ENCODE data around the gene TBC1D22A. TPM values are rescaled to one million over a fixed set of nuclear protein-coding genes. Genes with fewer than 3 reads are reported as not detected.

Gene TBC1D22A
- total and polyA plus RNA-seq, 7 experiments from 2014 or later = 18.6 to 50.1 (median 39.3) TPM

DNA sequence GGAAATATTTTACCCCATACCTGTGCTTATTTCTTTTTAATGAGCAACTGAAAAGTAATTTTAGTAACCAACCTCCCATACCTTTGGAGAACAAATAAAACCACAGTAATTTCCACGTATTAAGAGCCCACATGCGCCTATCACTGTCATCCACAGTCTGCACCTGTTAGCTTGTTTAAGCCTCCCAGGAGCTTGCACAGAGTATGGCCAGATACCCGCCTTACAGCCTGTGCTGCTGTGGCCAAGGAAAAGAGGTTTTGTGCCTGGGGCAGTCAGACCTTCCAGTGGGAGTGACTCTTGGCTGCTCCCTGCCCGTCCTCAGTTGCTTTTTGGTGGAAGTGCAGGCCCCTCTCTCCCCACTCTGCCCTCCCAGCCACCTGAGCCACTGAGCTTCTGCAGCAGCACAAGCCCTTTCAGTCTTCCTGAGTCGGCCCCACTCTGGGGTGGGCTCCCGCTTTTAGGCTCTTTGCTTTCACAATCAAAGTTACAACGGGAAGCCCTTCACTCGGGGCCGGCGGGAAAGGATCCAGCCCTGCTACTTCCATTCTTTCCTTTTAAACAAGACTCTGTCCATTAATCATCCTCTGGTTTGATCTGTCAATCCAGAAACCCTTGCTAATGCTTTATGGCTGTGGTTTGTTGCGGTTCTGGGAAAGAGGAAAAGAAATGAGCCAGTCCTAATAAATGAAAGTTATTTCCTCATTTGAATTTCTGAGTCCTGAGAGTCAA is 308.8 kb downstream of the TBC1D22A start:
- ATAC-seq = no peak
- peaks cover 11 to 54% (median 34%) of the 10 kb centered on the region in 5 donors for H3K36me3 Mint-ChIP-seq
- no peak for DNase-seq
- H3K4me3 Mint-ChIP-seq = no peak overlapping the region
- H3K27ac ChIP-seq (ENCODE audit: low read depth, low read length) = no peak overlapping the region
- H3K27me3 ChIP-seq (ENCODE audit: control insufficient read depth in 2 of 2, insufficient read depth in 2 of 2, low read length in 2 of 2) = no peaks in the 10 kb centered on the region
- peaks cover 0 to 9% (median 0%) of the 10 kb centered on the region in 3 experiments for H3K36me3 ChIP-seq (ENCODE audit: control insufficient read depth in 2 of 3, insufficient read depth in 3 of 3, low read length in 3 of 3)
- H3K9me3 ChIP-seq (ENCODE audit: control insufficient read depth in 2 of 3, low read length in 3 of 3) = peaks cover 0 to 11% (median 0%) of the 10 kb centered on the region in 3 experiments
- no peak overlapping the region for H3K27ac Mint-ChIP-seq
- intact Hi-C loops (cut with micrococcal nuclease) = no loop called here
- no peak overlapping the region for H3K4me3 ChIP-seq (ENCODE audit: low read length)
- ChIA-PET POLR2A (no interaction called here), CTCF (no interaction called here)
- H3K4me1 Mint-ChIP-seq = peaks cover 2 to 29% (median 19%) of the 10 kb centered on the region in 7 donors
- no peaks in the 10 kb centered on the region for H3K27me3 Mint-ChIP-seq
- H3K9me3 Mint-ChIP-seq = peaks cover 0 to 35% (median 10%) of the 10 kb centered on the region in 11 donors
- peaks cover 0 to 5% of the 10 kb centered on the region in 2 donors for H3K4me1 ChIP-seq (ENCODE audit: control insufficient read depth in 2 of 2, insufficient read depth in 2 of 2, low read length in 2 of 2)

DNA sequence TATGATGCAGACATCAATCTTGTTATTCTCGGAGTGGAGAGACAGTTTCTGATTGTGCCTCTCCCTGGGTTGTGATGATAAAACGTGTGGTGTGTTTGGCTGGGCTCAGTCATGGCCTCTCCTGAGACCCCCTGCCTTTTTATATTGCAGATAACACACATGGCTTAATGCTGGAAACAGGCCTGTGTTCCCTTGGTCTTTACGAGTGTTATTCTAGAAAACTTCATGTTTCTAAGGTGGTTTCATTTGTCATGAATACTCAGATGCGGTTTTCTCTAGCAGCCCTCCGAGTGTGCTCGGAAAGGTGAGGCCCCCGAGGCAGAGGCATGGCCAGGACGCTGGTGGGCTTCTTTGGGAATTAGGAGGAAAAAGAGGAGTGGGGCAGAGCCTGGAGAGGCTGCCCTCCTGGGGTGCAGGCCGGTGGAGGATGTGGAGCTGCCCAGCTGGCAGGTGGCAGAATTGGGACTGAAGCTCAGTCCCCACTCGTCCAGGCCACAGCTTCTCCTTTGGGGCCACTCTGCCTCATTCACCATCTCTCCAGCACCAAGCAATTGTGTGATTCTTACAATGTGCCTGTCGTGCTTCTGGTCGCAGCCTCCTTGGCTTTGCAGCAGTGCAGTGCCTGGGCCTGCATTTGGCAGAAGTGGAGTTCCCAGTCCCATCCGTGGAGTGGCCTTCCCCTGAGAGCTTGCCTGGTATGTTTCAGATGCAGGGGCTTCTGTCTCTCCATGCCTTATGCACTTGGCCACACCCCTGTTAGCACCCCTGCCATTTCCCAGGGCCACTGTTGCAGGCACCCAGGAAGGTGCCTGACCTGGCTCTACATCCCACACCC is 309.6 kb downstream of the TBC1D22A start:
- Mint-ChIP-seq H3K4me3 (no peak overlapping the region), H3K27ac (no peak overlapping the region), H3K27me3 (no peaks in the 10 kb centered on the region), H3K36me3 (peaks cover 11 to 62% (median 40%) of the 10 kb centered on the region in 5 donors), H3K9me3 (peaks cover 0 to 35% (median 16%) of the 10 kb centered on the region in 11 donors), H3K4me1 (peaks cover 2 to 34% (median 18%) of the 10 kb centered on the region in 7 donors)
- ATAC-seq (no peak), DNase-seq (no peak)
- Histone ChIP-seq H3K36me3 (ENCODE audit: control insufficient read depth in 2 of 3, insufficient read depth in 3 of 3, low read length in 3 of 3) (peaks cover 0 to 9% (median 0%) of the 10 kb centered on the region in 3 experiments), H3K4me3 (ENCODE audit: low read length) (no peak overlapping the region), H3K4me1 (ENCODE audit: control insufficient read depth in 2 of 2, insufficient read depth in 2 of 2, low read length in 2 of 2) (peaks cover 0 to 5% of the 10 kb centered on the region in 2 donors), H3K27ac (ENCODE audit: low read depth, low read length) (no peak overlapping the region), H3K9me3 (ENCODE audit: control insufficient read depth in 2 of 3, low read length in 3 of 3) (peaks cover 0 to 11% (median 0%) of the 10 kb centered on the region in 3 experiments), H3K27me3 (ENCODE audit: control insufficient read depth in 2 of 2, insufficient read depth in 2 of 2, low read length in 2 of 2) (no peaks in the 10 kb centered on the region)
- ChIA-PET POLR2A (no interaction called here), CTCF (no interaction called here)
- intact Hi-C loops (cut with micrococcal nuclease) = no loop called here

DNA sequence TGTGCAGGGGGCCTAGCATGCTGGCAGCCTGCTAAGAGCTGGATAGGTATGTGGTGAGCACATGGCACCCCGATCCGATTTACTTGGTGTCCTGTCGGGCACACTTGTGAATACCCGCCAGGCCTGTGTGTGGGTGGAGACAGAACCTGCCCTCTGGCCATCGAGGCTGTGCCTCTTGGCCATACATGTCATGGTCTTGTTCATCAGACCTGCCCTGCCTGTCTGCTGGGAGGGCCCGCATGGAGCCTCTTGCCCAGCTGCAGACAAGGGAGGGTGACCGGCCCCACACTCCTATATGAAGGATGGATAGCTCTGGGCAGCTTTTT is 310.2 kb downstream of the TBC1D22A start:
- Mint-ChIP-seq H3K27ac (no peak overlapping the region), H3K36me3 (peaks cover 11 to 67% (median 44%) of the 10 kb centered on the region in 5 donors), H3K4me3 (no peak overlapping the region), H3K9me3 (peaks cover 0 to 35% (median 16%) of the 10 kb centered on the region in 11 donors), H3K4me1 (peaks cover 4 to 34% (median 12%) of the 10 kb centered on the region in 7 donors), H3K27me3 (no peaks in the 10 kb centered on the region)
- Histone ChIP-seq H3K27ac (ENCODE audit: low read depth, low read length) (no peak overlapping the region), H3K36me3 (ENCODE audit: control insufficient read depth in 2 of 3, insufficient read depth in 3 of 3, low read length in 3 of 3) (peaks cover 0 to 9% (median 0%) of the 10 kb centered on the region in 3 experiments), H3K4me1 (ENCODE audit: control insufficient read depth in 2 of 2, insufficient read depth in 2 of 2, low read length in 2 of 2) (peaks cover 0 to 5% of the 10 kb centered on the region in 2 donors), H3K4me3 (ENCODE audit: low read length) (no peak overlapping the region), H3K27me3 (ENCODE audit: control insufficient read depth in 2 of 2, insufficient read depth in 2 of 2, low read length in 2 of 2) (no peaks in the 10 kb centered on the region), H3K9me3 (ENCODE audit: control insufficient read depth in 2 of 3, low read length in 3 of 3) (peaks cover 0 to 11% (median 0%) of the 10 kb centered on the region in 3 experiments)
- ATAC-seq = no peak
- POLR2A ChIA-PET = no interaction called here
- intact Hi-C loops (cut with micrococcal nuclease) = no loop called here
- DNase-seq = no peak
- CTCF ChIA-PET = no interaction called here

DNA sequence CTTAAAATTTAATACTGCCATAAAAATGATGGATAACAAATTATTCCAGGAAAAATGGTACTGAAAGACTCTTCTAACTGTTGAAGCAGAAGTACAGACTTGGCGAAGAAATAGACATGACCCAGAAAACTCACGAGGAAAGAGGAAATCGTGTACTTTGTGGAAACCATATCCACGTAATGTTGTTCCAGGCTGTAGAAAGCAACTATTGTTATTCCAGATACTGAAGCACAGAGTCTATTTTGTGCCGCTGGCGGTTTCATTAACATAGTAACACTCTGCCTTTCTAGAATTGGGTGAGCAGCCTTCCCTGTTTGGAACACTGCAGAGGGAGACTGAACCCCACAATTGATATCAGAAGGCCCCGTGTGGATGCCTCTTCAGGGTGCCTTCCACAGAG is 310.6 kb downstream of the TBC1D22A start:
- H3K36me3 ChIP-seq (ENCODE audit: control insufficient read depth in 2 of 3, insufficient read depth in 3 of 3, low read length in 3 of 3) = peaks cover 0 to 9% (median 0%) of the 10 kb centered on the region in 3 experiments
- H3K27me3 ChIP-seq (ENCODE audit: control insufficient read depth in 2 of 2, insufficient read depth in 2 of 2, low read length in 2 of 2) = no peaks in the 10 kb centered on the region
- peaks cover 0 to 11% (median 0%) of the 10 kb centered on the region in 3 experiments for H3K9me3 ChIP-seq (ENCODE audit: control insufficient read depth in 2 of 3, low read length in 3 of 3)
- intact Hi-C loops (cut with micrococcal nuclease) = no loop called here
- no peaks in the 10 kb centered on the region for H3K27me3 Mint-ChIP-seq
- H3K27ac Mint-ChIP-seq = no peak overlapping the region
- DNase-seq (no peak), ATAC-seq (no peak)
- H3K36me3 Mint-ChIP-seq = peaks cover 11 to 71% (median 48%) of the 10 kb centered on the region in 5 donors
- ChIA-PET CTCF (no interaction called here), POLR2A (no interaction called here)
- H3K9me3 Mint-ChIP-seq = peaks cover 0 to 38% (median 16%) of the 10 kb centered on the region in 11 donors
- H3K27ac ChIP-seq (ENCODE audit: low read depth, low read length) = no peak overlapping the region
- peaks cover 4 to 30% (median 7%) of the 10 kb centered on the region in 7 donors for H3K4me1 Mint-ChIP-seq
- peaks cover 0 to under 1% of the 10 kb centered on the region in 2 donors for H3K4me1 ChIP-seq (ENCODE audit: control insufficient read depth in 2 of 2, insufficient read depth in 2 of 2, low read length in 2 of 2)
- no peak overlapping the region for H3K4me3 ChIP-seq (ENCODE audit: low read length)
- no peak overlapping the region for H3K4me3 Mint-ChIP-seq

DNA sequence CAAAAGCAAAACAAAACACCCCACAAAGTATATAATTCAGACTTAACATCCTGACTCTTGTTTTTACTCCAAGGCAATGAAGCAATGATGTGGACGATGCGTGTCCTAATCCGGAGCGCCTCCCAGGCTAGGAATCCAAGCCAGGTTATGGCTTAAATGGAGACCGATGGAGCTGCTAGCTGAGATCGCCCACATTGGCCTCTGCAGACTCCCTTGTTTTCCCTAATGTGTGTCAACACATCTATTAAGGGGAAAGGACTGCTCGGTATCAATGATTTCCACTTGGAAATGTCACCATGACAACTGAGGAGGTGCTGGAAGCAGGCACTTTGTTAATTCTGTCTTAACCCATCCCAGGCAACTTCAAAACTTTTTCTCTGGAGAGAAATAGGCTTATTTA is 311.7 kb downstream of the TBC1D22A start:
- Mint-ChIP-seq H3K4me3 (no peak overlapping the region), H3K4me1 (peaks cover 0 to 22% (median 0%) of the 10 kb centered on the region in 7 donors), H3K36me3 (peaks cover 11 to 74% (median 54%) of the 10 kb centered on the region in 5 donors), H3K9me3 (peaks cover 0 to 41% (median 16%) of the 10 kb centered on the region in 11 donors), H3K27me3 (no peaks in the 10 kb centered on the region), H3K27ac (no peak overlapping the region)
- POLR2A ChIA-PET = no interaction called here
- H3K4me3 ChIP-seq (ENCODE audit: low read length) = no peak overlapping the region
- no peak for DNase-seq
- no peak overlapping the region for H3K27ac ChIP-seq (ENCODE audit: low read depth, low read length)
- ATAC-seq = no peak
- peaks cover 0 to 11% (median 0%) of the 10 kb centered on the region in 3 experiments for H3K9me3 ChIP-seq (ENCODE audit: control insufficient read depth in 2 of 3, low read length in 3 of 3)
- H3K27me3 ChIP-seq (ENCODE audit: control insufficient read depth in 2 of 2, insufficient read depth in 2 of 2, low read length in 2 of 2) = no peaks in the 10 kb centered on the region
- H3K4me1 ChIP-seq (ENCODE audit: control insufficient read depth in 2 of 2, insufficient read depth in 2 of 2, low read length in 2 of 2) = no peaks in the 10 kb centered on the region
- H3K36me3 ChIP-seq (ENCODE audit: control insufficient read depth in 2 of 3, insufficient read depth in 3 of 3, low read length in 3 of 3) = peaks cover 0 to 9% (median 0%) of the 10 kb centered on the region in 3 experiments
- intact Hi-C loops (cut with micrococcal nuclease) = no loop called here
- CTCF ChIA-PET = no interaction called here

DNA sequence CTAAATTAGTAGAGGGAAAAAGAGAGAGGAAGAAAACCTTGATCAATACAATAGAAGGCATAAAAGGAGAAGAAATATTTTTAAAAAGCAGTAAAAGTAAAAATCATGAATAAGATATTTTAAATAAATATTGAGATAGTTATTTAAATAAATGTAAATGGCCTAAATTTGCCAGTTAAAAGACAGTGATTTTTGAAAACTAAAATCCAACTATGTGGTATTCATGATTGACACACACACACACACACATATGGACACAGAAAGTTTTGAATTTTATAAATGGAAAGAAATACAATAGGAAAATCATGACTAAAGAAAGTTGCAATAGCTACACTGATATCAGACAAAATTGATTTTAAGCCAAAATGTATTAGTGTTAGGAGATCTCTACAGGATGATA is 313.1 kb downstream of the TBC1D22A start:
- H3K4me1 ChIP-seq (ENCODE audit: control insufficient read depth in 2 of 2, insufficient read depth in 2 of 2, low read length in 2 of 2) = no peaks in the 10 kb centered on the region
- H3K4me3 Mint-ChIP-seq = no peak overlapping the region
- peaks cover 11 to 81% (median 63%) of the 10 kb centered on the region in 5 donors for H3K36me3 Mint-ChIP-seq

More for the DNA sequence above, 313.1 kb downstream of the TBC1D22A start:
- H3K4me3 ChIP-seq (ENCODE audit: low read length) = no peak overlapping the region
- H3K27me3 ChIP-seq (ENCODE audit: control insufficient read depth in 2 of 2, insufficient read depth in 2 of 2, low read length in 2 of 2) = no peaks in the 10 kb centered on the region
- intact Hi-C loops (cut with micrococcal nuclease) = no loop called here
- peaks cover 0 to 9% (median 0%) of the 10 kb centered on the region in 3 experiments for H3K36me3 ChIP-seq (ENCODE audit: control insufficient read depth in 2 of 3, insufficient read depth in 3 of 3, low read length in 3 of 3)
- ATAC-seq (no peak), DNase-seq (no peak)
- Mint-ChIP-seq H3K9me3 (peaks cover 0 to 51% (median 19%) of the 10 kb centered on the region in 11 donors), H3K4me1 (peaks cover 0 to 16% (median 3%) of the 10 kb centered on the region in 7 donors), H3K27me3 (no peaks in the 10 kb centered on the region), H3K27ac (no peak overlapping the region)
- H3K9me3 ChIP-seq (ENCODE audit: control insufficient read depth in 2 of 3, low read length in 3 of 3) = peaks cover 0 to 11% (median 0%) of the 10 kb centered on the region in 3 experiments
- POLR2A ChIA-PET = no interaction called here
- H3K27ac ChIP-seq (ENCODE audit: low read depth, low read length) = no peak overlapping the region
- CTCF ChIA-PET = no interaction called here

Data from naive thymus-derived CD4-positive, alpha-beta T cell (primary cell).